Measurements from ENCODE around the gene EVPL.

Gene EVPL

DNA sequence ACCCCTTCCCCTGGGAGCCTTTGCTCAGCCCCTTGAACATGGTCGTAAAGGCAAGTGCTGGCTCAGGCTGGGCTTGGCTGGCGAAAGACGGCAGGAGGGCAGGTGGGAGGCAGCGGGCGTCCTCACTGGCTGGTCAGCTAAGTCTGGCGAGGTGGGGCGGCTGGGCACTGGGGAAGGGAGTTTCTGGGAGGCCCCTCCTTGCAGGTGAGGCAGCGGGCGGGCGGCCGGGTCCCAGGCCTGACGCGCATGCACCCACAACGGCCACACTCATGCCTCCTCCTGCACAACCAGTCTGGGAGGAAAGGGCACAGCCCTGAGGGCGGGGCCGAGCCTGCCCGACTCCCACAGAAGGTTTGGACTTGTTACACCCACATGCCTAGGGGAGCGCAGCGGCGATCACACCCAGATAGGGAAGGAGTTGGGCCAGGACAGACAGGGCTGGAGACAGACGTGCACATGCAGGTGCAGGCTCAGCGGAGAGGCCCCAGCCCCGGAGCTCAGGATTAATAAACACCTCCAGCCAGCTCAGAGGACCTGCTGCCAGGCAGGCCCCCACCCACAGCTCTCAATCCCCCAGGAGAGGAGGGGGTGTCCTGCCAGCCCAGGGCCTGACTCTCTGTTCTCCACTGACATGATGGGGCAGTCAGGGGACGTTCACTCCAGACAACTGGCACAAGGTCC, at the start of gene EVPL:
TSS of gene EVPL (minus strand) at position 148 of the 681 bp plus-strand sequence. CDS start at position 40, 108 bp downstream.
- peaks cover 9% of the 10 kb centered on the region for H3K27me3 Mint-ChIP-seq (ENCODE audit: low read depth, poor library complexity)
- DNase-seq: no peak
- TF ChIP-seq, protein P1, sequence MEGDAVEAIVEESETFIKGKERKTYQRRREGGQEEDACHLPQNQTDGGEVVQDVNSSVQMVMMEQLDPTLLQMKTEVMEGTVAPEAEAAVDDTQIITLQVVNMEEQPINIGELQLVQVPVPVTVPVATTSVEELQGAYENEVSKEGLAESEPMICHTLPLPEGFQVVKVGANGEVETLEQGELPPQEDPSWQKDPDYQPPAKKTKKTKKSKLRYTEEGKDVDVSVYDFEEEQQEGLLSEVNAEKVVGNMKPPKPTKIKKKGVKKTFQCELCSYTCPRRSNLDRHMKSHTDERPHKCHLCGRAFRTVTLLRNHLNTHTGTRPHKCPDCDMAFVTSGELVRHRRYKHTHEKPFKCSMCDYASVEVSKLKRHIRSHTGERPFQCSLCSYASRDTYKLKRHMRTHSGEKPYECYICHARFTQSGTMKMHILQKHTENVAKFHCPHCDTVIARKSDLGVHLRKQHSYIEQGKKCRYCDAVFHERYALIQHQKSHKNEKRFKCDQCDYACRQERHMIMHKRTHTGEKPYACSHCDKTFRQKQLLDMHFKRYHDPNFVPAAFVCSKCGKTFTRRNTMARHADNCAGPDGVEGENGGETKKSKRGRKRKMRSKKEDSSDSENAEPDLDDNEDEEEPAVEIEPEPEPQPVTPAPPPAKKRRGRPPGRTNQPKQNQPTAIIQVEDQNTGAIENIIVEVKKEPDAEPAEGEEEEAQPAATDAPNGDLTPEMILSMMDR (IDR thresholded peaks at IDR 0.05): no peak

DNA sequence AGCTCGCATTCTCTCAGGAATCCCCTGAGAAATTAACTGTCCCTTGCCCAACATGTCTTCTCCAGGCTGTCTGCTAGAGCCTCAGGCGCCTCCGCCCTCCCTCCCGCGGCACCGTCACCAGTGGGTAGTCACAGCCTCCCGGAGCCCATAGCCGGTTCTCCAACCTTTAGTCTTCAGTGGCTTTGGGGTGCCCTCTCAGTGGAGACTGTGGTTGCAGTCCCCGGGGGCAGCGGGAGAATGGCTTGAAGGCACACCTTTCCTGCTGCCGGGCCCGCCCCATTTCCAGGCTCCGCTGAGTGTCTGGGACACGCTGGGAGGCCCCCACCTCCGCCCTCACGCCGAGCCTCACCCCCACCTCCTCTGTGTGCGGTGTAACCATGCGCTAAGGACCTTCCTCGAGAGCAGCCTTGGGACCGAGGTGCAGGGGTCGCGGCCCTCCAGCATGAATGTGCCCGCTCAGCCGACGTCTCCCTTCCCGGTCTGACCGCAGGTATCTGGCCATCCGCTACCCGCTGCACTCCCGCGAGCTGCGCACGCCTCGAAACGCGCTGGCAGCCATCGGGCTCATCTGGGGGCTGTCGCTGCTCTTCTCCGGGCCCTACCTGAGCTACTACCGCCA, 49.1 kb upstream of the EVPL start:
- TF ChIP-seq, protein P1 (IDR thresholded peaks at IDR 0.05): no peak
- DNase-seq: peak; percentile 30
- Mint-ChIP-seq H3K9me3 (no peaks in the 10 kb centered on the region), H3K27ac (no peak overlapping the region), H3K4me3 (peak overlapping the region; percentile 30), H3K27me3 (ENCODE audit: low read depth, poor library complexity) (peaks cover 79% of the 10 kb centered on the region), H3K36me3 (ENCODE audit: low read depth) (no peaks in the 10 kb centered on the region), H3K4me1 (peaks cover 66% of the 10 kb centered on the region)

More for the DNA sequence above, at the start of gene EVPL:
- H3K4me1 Mint-ChIP-seq: peaks cover 52% of the 10 kb centered on the region
- H3K4me3 Mint-ChIP-seq: no peak within 1 kb of the TSS
- H3K36me3 Mint-ChIP-seq (ENCODE audit: low read depth): no peaks in the 10 kb centered on the region
- no peak within 1 kb of the TSS for H3K27ac Mint-ChIP-seq
- H3K9me3 Mint-ChIP-seq: no peaks in the 10 kb centered on the region

DNA sequence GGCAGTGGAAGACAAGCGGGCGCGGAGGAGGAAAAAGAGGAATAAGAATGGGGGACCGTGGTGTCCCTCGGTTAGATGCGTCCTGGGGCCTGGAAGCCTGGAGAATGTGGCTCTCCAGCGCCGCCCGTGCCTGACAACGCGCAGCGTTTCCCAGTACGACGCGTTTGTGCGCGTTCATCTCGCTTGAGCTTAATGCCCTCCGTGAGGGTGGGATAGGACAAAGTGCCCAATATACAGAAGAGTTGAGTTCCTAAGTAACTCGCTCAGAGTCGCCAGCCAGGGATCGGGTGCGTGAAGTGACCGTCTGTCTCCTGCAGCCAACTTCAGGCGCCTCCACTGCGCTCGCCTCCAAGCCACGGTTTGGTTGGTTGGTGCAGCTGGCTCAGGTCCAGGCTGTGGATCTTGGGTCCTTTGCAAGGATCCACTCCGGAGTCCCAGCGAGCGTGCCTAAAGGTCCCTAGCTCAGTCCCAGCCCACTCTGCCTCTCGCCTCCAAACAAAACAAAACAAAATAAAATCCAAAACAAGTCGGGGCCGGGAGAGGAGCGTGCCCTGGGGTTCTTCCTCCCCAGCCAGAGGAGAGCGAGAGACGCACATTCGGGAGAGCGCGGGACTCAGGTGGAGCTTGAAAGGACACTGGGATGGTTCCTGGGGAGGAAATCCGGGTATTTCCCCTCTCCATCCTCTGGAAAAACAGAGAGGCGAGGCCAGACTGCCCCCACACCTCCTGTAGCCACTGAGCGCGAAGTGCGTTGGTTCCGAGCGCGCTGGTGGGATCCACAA, 48.4 kb upstream of the EVPL start:
- TF ChIP-seq, protein P1 (IDR thresholded peaks at IDR 0.05): peak; percentile 19
- peaks cover 66% of the 10 kb centered on the region for H3K4me1 Mint-ChIP-seq
- peaks cover 75% of the 10 kb centered on the region for H3K27me3 Mint-ChIP-seq (ENCODE audit: low read depth, poor library complexity)
- H3K27ac Mint-ChIP-seq: no peak overlapping the region
- DNase-seq: peak; percentile 54
- peak overlapping the region; percentile 79 for H3K4me3 Mint-ChIP-seq
- H3K36me3 Mint-ChIP-seq (ENCODE audit: low read depth): no peaks in the 10 kb centered on the region
- H3K9me3 Mint-ChIP-seq: no peaks in the 10 kb centered on the region

DNA sequence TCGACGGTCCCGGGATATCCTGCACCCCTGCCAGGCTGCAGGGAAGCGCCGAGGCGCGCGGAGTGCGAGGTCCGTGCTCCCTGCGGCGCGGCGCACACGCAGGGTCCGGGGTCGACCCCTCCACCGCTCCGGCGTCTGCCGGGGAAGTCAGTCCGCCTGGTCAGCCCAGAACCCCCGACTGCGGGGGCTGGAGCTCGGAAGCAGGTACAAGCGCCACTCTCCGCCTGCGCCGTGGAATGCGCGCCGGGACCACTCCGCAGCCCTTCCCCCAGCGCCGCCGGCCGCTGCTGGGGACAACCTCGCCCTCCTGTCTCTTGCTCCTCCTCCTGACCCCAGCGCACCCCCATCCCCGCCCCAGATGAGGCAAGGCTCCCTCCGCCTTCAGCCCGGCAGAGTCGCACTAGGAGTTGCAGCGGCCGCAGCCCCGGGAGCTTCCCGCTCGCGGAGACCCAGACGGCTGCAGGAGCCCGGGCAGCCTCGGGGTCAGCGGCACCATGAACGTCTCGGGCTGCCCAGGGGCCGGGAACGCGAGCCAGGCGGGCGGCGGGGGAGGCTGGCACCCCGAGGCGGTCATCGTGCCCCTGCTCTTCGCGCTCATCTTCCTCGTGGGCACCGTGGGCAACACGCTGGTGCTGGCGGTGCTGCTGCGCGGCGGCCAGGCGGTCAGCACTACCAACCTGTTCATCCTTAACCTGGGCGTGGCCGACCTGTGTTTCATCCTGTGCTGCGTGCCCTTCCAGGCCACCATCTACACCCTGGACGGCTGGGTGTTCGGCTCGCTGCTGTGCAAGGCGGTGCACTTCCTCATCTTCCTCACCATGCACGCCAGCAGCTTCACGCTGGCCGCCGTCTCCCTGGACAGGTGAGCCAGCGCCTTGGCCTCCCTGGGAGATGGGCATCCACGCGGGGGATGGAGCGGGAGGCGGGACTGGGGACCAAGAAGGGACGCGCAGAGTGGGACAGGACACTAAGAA, 47.6 kb upstream of the EVPL start, which contains the start of gene GALR2:
TSS of gene GALR2 (plus strand) at position 392 of the 974 bp plus-strand sequence. CDS start at position 495, 103 bp downstream.
- peaks cover 71% of the 10 kb centered on the region for H3K27me3 Mint-ChIP-seq (ENCODE audit: low read depth, poor library complexity)
- no peaks in the 10 kb centered on the region for H3K9me3 Mint-ChIP-seq
- peaks cover 64% of the 10 kb centered on the region for H3K4me1 Mint-ChIP-seq
- no peak within 1 kb of the TSS for H3K27ac Mint-ChIP-seq
- DNase-seq: peak; percentile 55
- H3K4me3 Mint-ChIP-seq: peak within 1 kb of the TSS; percentile 79
- no peaks in the 10 kb centered on the region for H3K36me3 Mint-ChIP-seq (ENCODE audit: low read depth)
- TF ChIP-seq, protein P1 (IDR thresholded peaks at IDR 0.05): no peak

DNA sequence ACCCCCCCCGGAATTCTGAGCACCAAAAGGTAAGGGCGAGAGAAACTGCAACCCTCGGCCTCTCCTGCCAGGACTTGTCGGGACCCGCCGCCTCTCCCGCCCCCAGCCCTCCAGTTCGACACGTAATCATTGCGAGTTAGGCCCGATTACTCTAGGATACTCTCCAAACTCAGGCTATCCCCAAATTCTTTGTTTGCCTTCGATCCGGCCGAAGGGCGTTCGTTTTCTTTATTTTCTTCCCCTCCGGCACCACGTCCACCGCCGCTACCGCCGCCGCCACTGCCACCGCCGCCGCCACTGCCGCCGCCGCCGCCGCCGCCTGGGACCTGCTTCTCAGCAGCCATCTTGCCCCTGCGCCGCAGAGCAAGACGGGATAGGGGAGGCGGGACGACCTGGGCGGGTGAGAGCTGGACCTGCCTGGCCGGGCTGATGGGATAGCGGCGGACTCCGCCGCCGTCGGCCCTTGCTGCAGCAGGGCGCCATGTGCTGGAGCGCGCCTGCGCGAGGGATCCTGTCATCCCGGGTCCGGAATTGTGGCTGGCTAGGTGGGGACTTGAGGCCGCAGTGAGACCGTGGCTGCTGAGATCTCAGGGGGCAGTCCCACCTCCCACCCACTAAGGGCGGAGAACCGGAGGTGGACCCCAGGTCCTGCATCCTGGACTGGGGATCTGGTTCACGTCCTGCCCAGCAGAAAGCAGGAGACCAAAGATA, 45.2 kb upstream of the EVPL start, which contains the start of gene SRP68:
TSS of gene SRP68 (minus strand) at position 370 of the 711 bp plus-strand sequence. CDS start at position 344, 26 bp downstream.
- H3K4me3 Mint-ChIP-seq: peak within 1 kb of the TSS; percentile 95
- DNase-seq: peak; percentile 94
- H3K9me3 Mint-ChIP-seq: no peaks in the 10 kb centered on the region
- peaks cover 49% of the 10 kb centered on the region for H3K4me1 Mint-ChIP-seq
- H3K27me3 Mint-ChIP-seq (ENCODE audit: low read depth, poor library complexity): peaks cover 47% of the 10 kb centered on the region
- H3K27ac Mint-ChIP-seq: peak within 1 kb of the TSS; percentile 90
- peaks cover 10% of the 10 kb centered on the region for H3K36me3 Mint-ChIP-seq (ENCODE audit: low read depth)
- TF ChIP-seq, protein P1 (IDR thresholded peaks at IDR 0.05): no peak
